Endothelial cell (in vitro differentiated cells): ENCODE data around the gene TTPAL. TPM values are rescaled to one million over a fixed set of nuclear protein-coding genes. Genes with fewer than 3 reads are reported as not detected.

Source experiments
- DNase-seq: peaks from one replicate; pipeline ENCODE4 v3.0.0; 2021; ENCODE audit warnings: low spot score
- H3K27ac Mint-ChIP-seq: one replicate; pipeline ENCODE4 v1.8.0; 2021; ENCODE audit warnings: mixed read lengths, inconsistent platforms; ENCODE audit not compliant: unreplicated experiment
- H3K27me3 Mint-ChIP-seq: one replicate; pipeline ENCODE4 v1.8.0; 2021; ENCODE audit warnings: mild to moderate bottlenecking, moderate library complexity, mixed read lengths, inconsistent platforms; ENCODE audit not compliant: unreplicated experiment
- H3K36me3 Mint-ChIP-seq: one replicate; pipeline ENCODE4 v1.8.0; 2021; ENCODE audit warnings: mild to moderate bottlenecking, low read depth, mixed read lengths, inconsistent platforms; ENCODE audit not compliant: unreplicated experiment
- H3K4me1 Mint-ChIP-seq: one replicate; pipeline ENCODE4 v1.8.0; 2021; ENCODE audit warnings: mild to moderate bottlenecking, mixed read lengths, inconsistent platforms; ENCODE audit not compliant: unreplicated experiment
- H3K4me3 Mint-ChIP-seq: one replicate; pipeline ENCODE4 v1.8.0; 2021; ENCODE audit warnings: mild to moderate bottlenecking, mixed read lengths, inconsistent platforms; ENCODE audit not compliant: unreplicated experiment
- H3K9me3 Mint-ChIP-seq: one replicate; pipeline ENCODE4 v1.8.0; 2021; ENCODE audit warnings: mixed read lengths, inconsistent platforms; ENCODE audit not compliant: unreplicated experiment
- total RNA-seq: library from RNA; stranded (reverse); fragmentation: NEBNext Ultra II Directional; extraction: Animal tissue kit (Norgen Biotek cat#: 25700); gene quantifications from one replicate; pipeline ENCODE4 v1.2.1, GENCODE V29; 2021; ENCODE audit not compliant: unreplicated experiment
- TF ChIP-seq, protein P1 (sequence below): fragments of 200-600 bp; sonication (generic); IDR thresholded peaks from one replicate; pipeline ENCODE4 v1.5.0; 2021; ENCODE audit warnings: antibody characterized with exemption; ENCODE audit not compliant: unreplicated experiment

Gene TTPAL
- total RNA-seq, 1 donor from 2014 or later = 10.3 TPM

DNA sequence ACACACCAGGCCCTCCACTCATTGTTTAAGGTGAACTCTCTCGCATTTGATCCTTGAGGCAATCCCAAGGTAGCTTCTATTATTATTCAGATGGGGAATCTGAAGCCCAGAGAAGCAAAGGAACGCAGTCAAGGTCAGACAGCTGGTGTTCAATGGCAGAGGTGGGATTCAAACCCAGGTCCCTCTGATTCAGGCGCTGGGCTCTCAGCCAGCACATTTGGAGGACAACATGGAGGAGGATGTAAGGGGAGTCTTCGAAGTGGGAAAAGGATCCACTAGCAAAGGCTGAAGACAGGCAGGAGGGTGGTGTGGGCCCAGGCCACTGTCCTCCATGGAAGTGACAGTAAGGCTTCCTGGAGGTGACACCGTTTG is 13.9 kb upstream of the TTPAL start:
- Mint-ChIP-seq H3K4me1 (no peaks in the 10 kb centered on the region), H3K27ac (no peak overlapping the region), H3K27me3 (no peaks in the 10 kb centered on the region), H3K36me3 (no peaks in the 10 kb centered on the region), H3K4me3 (no peak overlapping the region), H3K9me3 (no peaks in the 10 kb centered on the region)
- TF ChIP-seq, protein P1, sequence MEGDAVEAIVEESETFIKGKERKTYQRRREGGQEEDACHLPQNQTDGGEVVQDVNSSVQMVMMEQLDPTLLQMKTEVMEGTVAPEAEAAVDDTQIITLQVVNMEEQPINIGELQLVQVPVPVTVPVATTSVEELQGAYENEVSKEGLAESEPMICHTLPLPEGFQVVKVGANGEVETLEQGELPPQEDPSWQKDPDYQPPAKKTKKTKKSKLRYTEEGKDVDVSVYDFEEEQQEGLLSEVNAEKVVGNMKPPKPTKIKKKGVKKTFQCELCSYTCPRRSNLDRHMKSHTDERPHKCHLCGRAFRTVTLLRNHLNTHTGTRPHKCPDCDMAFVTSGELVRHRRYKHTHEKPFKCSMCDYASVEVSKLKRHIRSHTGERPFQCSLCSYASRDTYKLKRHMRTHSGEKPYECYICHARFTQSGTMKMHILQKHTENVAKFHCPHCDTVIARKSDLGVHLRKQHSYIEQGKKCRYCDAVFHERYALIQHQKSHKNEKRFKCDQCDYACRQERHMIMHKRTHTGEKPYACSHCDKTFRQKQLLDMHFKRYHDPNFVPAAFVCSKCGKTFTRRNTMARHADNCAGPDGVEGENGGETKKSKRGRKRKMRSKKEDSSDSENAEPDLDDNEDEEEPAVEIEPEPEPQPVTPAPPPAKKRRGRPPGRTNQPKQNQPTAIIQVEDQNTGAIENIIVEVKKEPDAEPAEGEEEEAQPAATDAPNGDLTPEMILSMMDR = no peak
- DNase-seq = no peak

DNA sequence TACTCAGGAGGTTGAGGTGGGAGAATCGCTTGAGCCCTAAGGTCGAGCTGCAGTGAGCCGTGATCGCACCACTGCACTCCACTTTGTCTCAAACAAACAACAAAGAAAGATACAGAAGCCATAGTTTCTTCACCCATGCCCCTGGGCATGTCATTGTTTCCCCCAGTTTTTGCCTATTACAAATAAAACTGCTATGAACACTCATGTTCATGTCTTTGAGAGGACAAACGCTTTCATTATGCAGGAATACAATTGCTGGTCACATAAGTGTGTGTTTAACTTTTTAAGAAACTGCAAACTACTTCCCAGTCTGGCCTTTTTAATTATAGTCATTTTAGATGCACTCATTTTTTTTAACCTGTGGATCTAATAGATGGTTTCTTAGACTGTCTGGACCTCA is 12.2 kb upstream of the TTPAL start:
- TF ChIP-seq, protein P1 = no peak
- no peak overlapping the region for H3K27ac Mint-ChIP-seq
- no peaks in the 10 kb centered on the region for H3K36me3 Mint-ChIP-seq

DNA sequence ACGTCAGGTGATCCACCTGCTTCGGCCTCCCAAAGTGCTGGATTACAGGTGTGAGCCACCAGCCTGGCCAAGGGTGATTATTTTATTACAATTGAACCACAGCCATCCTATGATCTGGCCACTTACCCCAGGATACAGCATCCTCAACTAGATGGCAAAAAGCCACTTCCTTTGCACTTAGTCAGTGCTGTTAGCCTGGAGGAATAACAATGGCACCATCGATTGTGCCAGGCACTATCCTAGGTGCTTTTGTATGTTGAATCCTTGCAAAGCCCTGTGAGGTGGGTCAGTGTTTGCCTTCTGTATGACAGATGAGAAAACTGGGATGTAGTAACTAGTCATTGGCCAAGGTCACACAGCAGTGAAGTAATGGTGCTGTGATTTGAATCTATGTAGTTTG is 11.2 kb upstream of the TTPAL start:
- H3K27ac Mint-ChIP-seq = no peak overlapping the region
- no peaks in the 10 kb centered on the region for H3K36me3 Mint-ChIP-seq
- DNase-seq = no peak
- no peak overlapping the region for H3K4me3 Mint-ChIP-seq
- no peaks in the 10 kb centered on the region for H3K9me3 Mint-ChIP-seq
- TF ChIP-seq, protein P1 = no peak
- no peaks in the 10 kb centered on the region for H3K4me1 Mint-ChIP-seq
- no peaks in the 10 kb centered on the region for H3K27me3 Mint-ChIP-seq

More for the DNA sequence above, 12.2 kb upstream of the TTPAL start:
- Mint-ChIP-seq H3K4me3 (no peak overlapping the region), H3K27me3 (no peaks in the 10 kb centered on the region), H3K4me1 (no peaks in the 10 kb centered on the region), H3K9me3 (no peaks in the 10 kb centered on the region)
- no peak for DNase-seq

DNA sequence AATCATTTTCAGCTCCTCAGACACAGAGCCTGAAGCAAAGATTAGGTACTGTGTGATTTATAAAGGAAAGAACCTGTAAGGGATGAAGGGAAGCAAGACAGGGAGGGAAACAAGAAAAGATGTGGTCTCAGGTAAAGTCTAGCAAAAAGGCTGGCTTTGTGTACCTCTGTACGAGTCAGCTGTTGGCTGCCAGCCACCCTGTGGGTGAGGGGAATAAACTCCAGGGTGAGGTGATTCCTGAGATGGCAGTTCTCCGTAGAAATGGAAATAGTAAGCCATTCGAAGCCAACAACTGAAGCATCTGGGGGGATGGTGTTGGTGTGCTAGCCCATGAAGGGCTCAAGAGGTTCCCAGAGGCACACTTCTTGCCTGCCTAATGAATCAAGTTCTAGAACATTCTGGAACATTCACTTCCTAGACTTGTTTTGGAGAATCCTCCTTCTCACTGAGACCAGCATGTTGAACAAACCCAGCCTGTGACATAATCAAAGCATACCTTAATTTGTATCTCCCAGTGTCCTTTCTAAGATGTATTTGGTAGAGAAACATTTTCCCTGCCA is 10.6 kb upstream of the TTPAL start:
- Mint-ChIP-seq H3K36me3 (no peaks in the 10 kb centered on the region), H3K9me3 (no peaks in the 10 kb centered on the region), H3K4me3 (no peak overlapping the region), H3K27me3 (no peaks in the 10 kb centered on the region), H3K27ac (no peak overlapping the region), H3K4me1 (no peaks in the 10 kb centered on the region)
- no peak for DNase-seq
- TF ChIP-seq, protein P1 = no peak

DNA sequence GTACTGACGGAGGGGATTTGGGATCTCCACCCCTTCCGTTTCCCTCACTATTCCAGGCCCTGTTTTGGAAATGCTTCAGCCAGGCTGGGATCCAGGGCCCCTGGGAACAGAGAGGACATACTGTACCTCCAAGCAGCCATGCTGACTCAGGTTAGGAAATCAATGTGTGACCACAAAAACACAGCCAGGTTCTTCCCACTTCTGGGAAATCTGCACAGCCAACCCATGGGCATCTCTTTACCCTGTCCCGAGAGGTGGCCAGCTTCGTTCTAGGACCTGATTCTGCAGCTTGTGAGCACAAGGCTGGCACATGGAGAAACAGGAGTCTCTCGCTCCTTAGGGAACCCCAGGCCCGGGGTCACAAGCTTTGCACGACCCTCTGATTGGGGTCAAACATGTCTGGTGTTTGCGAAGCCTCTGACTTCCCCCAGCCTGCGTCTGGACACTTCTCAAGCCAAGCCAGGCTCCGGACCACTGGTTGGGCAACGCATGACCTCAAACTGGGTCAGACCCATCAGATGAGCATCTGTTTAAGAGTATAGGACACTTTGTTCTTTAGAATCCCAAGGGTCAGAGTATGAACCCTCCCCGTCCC is 8.3 kb upstream of the TTPAL start:
- no peaks in the 10 kb centered on the region for H3K27me3 Mint-ChIP-seq
- no peak overlapping the region for H3K4me3 Mint-ChIP-seq
- H3K4me1 Mint-ChIP-seq = no peaks in the 10 kb centered on the region
- no peaks in the 10 kb centered on the region for H3K36me3 Mint-ChIP-seq
- TF ChIP-seq, protein P1 = no peak
- no peak for DNase-seq
- H3K9me3 Mint-ChIP-seq = no peaks in the 10 kb centered on the region
- H3K27ac Mint-ChIP-seq = no peak overlapping the region
